Large intestine (tissue), 3 donors: ENCODE data around the gene CCDC97. TPM values are rescaled to one million over a fixed set of nuclear protein-coding genes. Genes with fewer than 3 reads are reported as not detected.

Source experiments
- DNase-seq, 2 donors: peaks; one replicate each; pipeline versions ENCODE4 v3.0.0 to v3.0.0-alpha.2; 2013
- H3K27ac ChIP-seq: one replicate; pipeline ENCODE4 v1.5.1; 2013; ENCODE audit warnings: low read length
- H3K27me3 ChIP-seq: 2 replicates; pipeline ENCODE4 v1.6.1; 2013; ENCODE audit warnings: low read length; ENCODE audit not compliant: control insufficient read depth, insufficient read depth
- H3K36me3 ChIP-seq: 2 replicates; pipeline ENCODE4 v1.6.1; 2013; ENCODE audit warnings: low read length; ENCODE audit not compliant: control insufficient read depth, insufficient read depth
- H3K4me1 ChIP-seq: one replicate; pipeline ENCODE4 v1.6.1; 2013; ENCODE audit warnings: low read length; ENCODE audit not compliant: control insufficient read depth, insufficient read depth
- H3K4me3 ChIP-seq: one replicate; pipeline ENCODE4 v1.5.1; 2013; ENCODE audit warnings: low read length
- H3K9me3 ChIP-seq: one replicate; pipeline ENCODE4 v1.6.1; 2013; ENCODE audit warnings: mild to moderate bottlenecking, low read depth, low read length, moderate library complexity; ENCODE audit not compliant: control insufficient read depth
- WGBS: methylation state at CpG from one replicate; pipeline ENCODE4 v1.1.5; 2013; ENCODE audit warnings: low lambda C conversion rate; ENCODE audit not compliant: insufficient coverage; 5-methylcytosine and 5-hydroxymethylcytosine counted together
- polyA plus RNA-seq: library from polyadenylated mRNA; unstranded; fragments of 120-200 nt; gene quantifications from one replicate; pipeline ENCODE4 v1.2.1, GENCODE V29; 2013

The CCDC97 gene
- polyA plus RNA-seq, 1 donor = 24.9 TPM

- WGBS = no CpG with 5 or more reads among the region's 11 CpGs
- H3K27ac ChIP-seq = no peak overlapping the region
- no peak for DNase-seq
- H3K36me3 ChIP-seq = peaks cover 70% of the 10 kb centered on the region
- peaks cover under 1% of the 10 kb centered on the region for H3K27me3 ChIP-seq
- H3K4me1 ChIP-seq = peaks cover 14% of the 10 kb centered on the region
- H3K9me3 ChIP-seq = no peaks in the 10 kb centered on the region
- H3K4me3 ChIP-seq = no peak overlapping the region
Observed at GRCh38 chr19:41320185-41320518, 10.2 kb downstream of the CCDC97 start.

GRCh38 chr19:41320568-41320967 is 10.6 kb downstream of the CCDC97 start:
- Histone ChIP-seq H3K4me1 (peaks cover 17% of the 10 kb centered on the region), H3K4me3 (no peak overlapping the region), H3K27me3 (peaks cover 4% of the 10 kb centered on the region), H3K36me3 (peaks cover 69% of the 10 kb centered on the region), H3K9me3 (peaks cover under 1% of the 10 kb centered on the region), H3K27ac (no peak overlapping the region)
- no CpG with 5 or more reads among the region's 4 CpGs for WGBS
- DNase-seq = no peak

- no peak for DNase-seq
- peaks cover 6% of the 10 kb centered on the region for H3K9me3 ChIP-seq
- no CpG with 5 or more reads among the region's 7 CpGs for WGBS
- H3K36me3 ChIP-seq = peaks cover 65% of the 10 kb centered on the region
- peaks cover 10% of the 10 kb centered on the region for H3K27me3 ChIP-seq
- H3K4me1 ChIP-seq = peaks cover 23% of the 10 kb centered on the region
- no peak overlapping the region for H3K27ac ChIP-seq
- H3K4me3 ChIP-seq = no peak overlapping the region
Observed at GRCh38 chr19:41321204-41321599, 11.2 kb downstream of the CCDC97 start.

GRCh38 chr19:41321600-41322270 is 11.8 kb downstream of the CCDC97 start:
- no peak overlapping the region for H3K4me3 ChIP-seq
- H3K36me3 ChIP-seq = peaks cover 60% of the 10 kb centered on the region
- peaks cover 15% of the 10 kb centered on the region for H3K27me3 ChIP-seq
- peaks cover 6% of the 10 kb centered on the region for H3K9me3 ChIP-seq
- DNase-seq = no peak
- no peak overlapping the region for H3K27ac ChIP-seq
- WGBS = no CpG with 5 or more reads among the region's 10 CpGs
- peaks cover 27% of the 10 kb centered on the region for H3K4me1 ChIP-seq

- no CpG with 5 or more reads among the region's 11 CpGs for WGBS
- Histone ChIP-seq H3K9me3 (peaks cover 6% of the 10 kb centered on the region), H3K4me3 (no peak overlapping the region), H3K4me1 (peaks cover 32% of the 10 kb centered on the region), H3K27me3 (peaks cover 21% of the 10 kb centered on the region), H3K36me3 (peaks cover 53% of the 10 kb centered on the region), H3K27ac (no peak overlapping the region)
- no peak for DNase-seq
Observed at GRCh38 chr19:41322451-41322850, 12.5 kb downstream of the CCDC97 start.

GRCh38 chr19:41323023-41323422 is 13.1 kb downstream of the CCDC97 start:
- Histone ChIP-seq H3K27me3 (peaks cover 25% of the 10 kb centered on the region), H3K9me3 (peaks cover 6% of the 10 kb centered on the region), H3K36me3 (peaks cover 47% of the 10 kb centered on the region), H3K27ac (no peak overlapping the region), H3K4me1 (peaks cover 38% of the 10 kb centered on the region), H3K4me3 (no peak overlapping the region)
- no CpG with 5 or more reads among the region's 7 CpGs for WGBS
- DNase-seq = no peak

- Histone ChIP-seq H3K27me3 (peaks cover 26% of the 10 kb centered on the region), H3K4me3 (no peak overlapping the region), H3K4me1 (peaks cover 40% of the 10 kb centered on the region), H3K9me3 (peaks cover 6% of the 10 kb centered on the region), H3K27ac (no peak overlapping the region), H3K36me3 (peaks cover 44% of the 10 kb centered on the region)
- no CpG with 5 or more reads among the region's 16 CpGs for WGBS
- DNase-seq = no peak
Observed at GRCh38 chr19:41323430-41324125, 13.6 kb downstream of the CCDC97 start.

GRCh38 chr19:41324231-41324702 is 14.3 kb downstream of the CCDC97 start:
- peaks cover 6% of the 10 kb centered on the region for H3K9me3 ChIP-seq
- DNase-seq = no peak
- H3K4me3 ChIP-seq = no peak overlapping the region
- WGBS = no CpG with 5 or more reads among the region's 7 CpGs
- H3K4me1 ChIP-seq = peaks cover 40% of the 10 kb centered on the region
- no peak overlapping the region for H3K27ac ChIP-seq
- H3K27me3 ChIP-seq = peaks cover 26% of the 10 kb centered on the region
- H3K36me3 ChIP-seq = peaks cover 37% of the 10 kb centered on the region

- 2% methylated on average over 6 of the region's 23 CpGs for WGBS
- H3K4me1 ChIP-seq = peaks cover 40% of the 10 kb centered on the region
Observed at GRCh38 chr19:41324921-41325639, 15.1 kb downstream of the CCDC97 start.

GRCh38 chr19:41325640-41325946 is 15.6 kb downstream of the CCDC97 start:
- Histone ChIP-seq H3K9me3 (peaks cover 6% of the 10 kb centered on the region), H3K27me3 (peaks cover 28% of the 10 kb centered on the region), H3K4me1 (peaks cover 40% of the 10 kb centered on the region), H3K27ac (peak overlapping the region; percentile 28), H3K36me3 (peaks cover 24% of the 10 kb centered on the region), H3K4me3 (peak overlapping the region; percentile 21)
- 0% methylated on average over 1 of the region's 10 CpGs for WGBS
- DNase-seq = no peak

More at GRCh38 chr19:41324921-41325639, 15.1 kb downstream of the CCDC97 start:
- H3K27ac ChIP-seq = peak overlapping the region; percentile 28
- H3K36me3 ChIP-seq = peaks cover 29% of the 10 kb centered on the region
- peak in 1 of 2 donors; percentile 47 for DNase-seq
- peaks cover 26% of the 10 kb centered on the region for H3K27me3 ChIP-seq
- H3K4me3 ChIP-seq = peak overlapping the region; percentile 1
- H3K9me3 ChIP-seq = peaks cover 6% of the 10 kb centered on the region
